Progenitor cell of endocrine pancreas (in vitro differentiated cells): Measurements from ENCODE around the gene CCL1. TPM values are rescaled to one million over a fixed set of nuclear protein-coding genes. Genes with fewer than 3 reads are reported as not detected.
A peak's percentile ranks its signal among the peaks of the same experiment; 100 is the strongest.

ENCODE experiments used
- DNase-seq: peaks from one replicate; pipeline ENCODE4 v3.0.0; 2021; ENCODE audit warnings: low spot score; ENCODE audit not compliant: unreplicated experiment
- H3K27ac Mint-ChIP-seq: 2 replicates; pipeline ENCODE4 v1.8.0; 2021; ENCODE audit warnings: mild to moderate bottlenecking, moderate library complexity, mixed read lengths
- H3K27me3 Mint-ChIP-seq: 2 replicates; pipeline ENCODE4 v1.8.0; 2021; ENCODE audit warnings: mixed read lengths
- H3K36me3 Mint-ChIP-seq: 2 replicates; pipeline ENCODE4 v1.8.0; 2022; ENCODE audit warnings: mixed read lengths; ENCODE audit not compliant: insufficient read depth
- H3K4me1 Mint-ChIP-seq: 2 replicates; pipeline ENCODE4 v1.8.0; 2021; ENCODE audit warnings: low read depth, mixed read lengths
- H3K4me3 Mint-ChIP-seq: 2 replicates; pipeline ENCODE4 v1.8.0; 2021; ENCODE audit warnings: low read depth, mild to moderate bottlenecking, moderate library complexity, mixed read lengths
- H3K9me3 Mint-ChIP-seq: 2 replicates; pipeline ENCODE4 v1.8.0; 2021; ENCODE audit warnings: low read depth, mixed read lengths
- CTCF ChIP-seq: fragments of 200-600 bp; sonication (generic); IDR thresholded peaks from one replicate; pipeline ENCODE4 v1.5.0; 2021; ENCODE audit warnings: antibody characterized with exemption, mild to moderate bottlenecking; ENCODE audit not compliant: unreplicated experiment
- total RNA-seq: library from RNA; stranded (reverse); gene quantifications from 2 replicates; pipeline ENCODE4 v1.2.1, GENCODE V29; 2021

The CCL1 gene
- total RNA-seq, 1 donor from 2014 or later: not detected

GRCh38 chr17:34366529-34367107, 3.6 kb upstream of the CCL1 start:
- no peak overlapping the region for H3K4me3 Mint-ChIP-seq
- H3K27ac Mint-ChIP-seq: no peak overlapping the region
- H3K9me3 Mint-ChIP-seq: no peaks in the 10 kb centered on the region
- H3K36me3 Mint-ChIP-seq: no peaks in the 10 kb centered on the region
- H3K27me3 Mint-ChIP-seq: peaks cover 14% of the 10 kb centered on the region
- no peak for TF ChIP-seq CTCF
- DNase-seq: no peak
- no peaks in the 10 kb centered on the region for H3K4me1 Mint-ChIP-seq

- Mint-ChIP-seq H3K36me3 (no peaks in the 10 kb centered on the region), H3K4me1 (peaks cover 2% of the 10 kb centered on the region), H3K4me3 (no peak overlapping the region), H3K27me3 (peaks cover 15% of the 10 kb centered on the region), H3K9me3 (no peaks in the 10 kb centered on the region), H3K27ac (no peak overlapping the region)
- no peak for DNase-seq
- TF ChIP-seq CTCF: no peak
Observed at GRCh38 chr17:34366010-34366409, 3.0 kb upstream of the CCL1 start.

GRCh38 chr17:34365340-34365739, 2.3 kb upstream of the CCL1 start:
- peaks cover 3% of the 10 kb centered on the region for H3K4me1 Mint-ChIP-seq
- no peak overlapping the region for H3K4me3 Mint-ChIP-seq
- H3K27me3 Mint-ChIP-seq: peaks cover 15% of the 10 kb centered on the region
- no peaks in the 10 kb centered on the region for H3K9me3 Mint-ChIP-seq
- H3K27ac Mint-ChIP-seq: no peak overlapping the region
- no peaks in the 10 kb centered on the region for H3K36me3 Mint-ChIP-seq
- TF ChIP-seq CTCF: no peak
- no peak for DNase-seq

- no peaks in the 10 kb centered on the region for H3K36me3 Mint-ChIP-seq
- no peak for DNase-seq
Observed at GRCh38 chr17:34364751-34365150, 1.7 kb upstream of the CCL1 start.

GRCh38 chr17:34361478-34362061, 1.5 kb downstream of the CCL1 start:
- peak; percentile 99 for TF ChIP-seq CTCF

More at GRCh38 chr17:34364751-34365150, 1.7 kb upstream of the CCL1 start:
- Mint-ChIP-seq H3K4me3 (no peak overlapping the region), H3K27me3 (peaks cover 15% of the 10 kb centered on the region), H3K4me1 (peaks cover 3% of the 10 kb centered on the region), H3K27ac (no peak overlapping the region), H3K9me3 (no peaks in the 10 kb centered on the region)
- TF ChIP-seq CTCF: no peak

More at GRCh38 chr17:34361478-34362061, 1.5 kb downstream of the CCL1 start:
- DNase-seq: peak; percentile 89
- peaks cover 3% of the 10 kb centered on the region for H3K4me1 Mint-ChIP-seq
- H3K27me3 Mint-ChIP-seq: peaks cover 15% of the 10 kb centered on the region
- no peak overlapping the region for H3K27ac Mint-ChIP-seq
- H3K9me3 Mint-ChIP-seq: no peaks in the 10 kb centered on the region
- H3K36me3 Mint-ChIP-seq: no peaks in the 10 kb centered on the region
- no peak overlapping the region for H3K4me3 Mint-ChIP-seq
